Lower leg skin (tissue), 3 donors: ENCODE results near the gene GOLGA8T.
"Not testable (repeated sequence)": the region's sequence is repeated elsewhere in the genome, so short reads cannot be mapped to it uniquely, and the experiment has no call there.

Experiments
- POLR2A ChIP-seq, 2 donors: fragments of 450-650 bp; IDR thresholded peaks; one replicate each; pipeline ENCODE4 v1.6.1; 2016 to 2017; ENCODE audit warnings: antibody characterized with exemption in 2 of 2, mild to moderate bottlenecking in 1 of 2, moderate library complexity in 1 of 2
- TF ChIP-seq, protein P1 (sequence below), 3 donors: fragments of 450-650 bp; IDR thresholded peaks; one replicate each; pipeline ENCODE4 v1.5.1; 2016; ENCODE audit warnings: antibody characterized with exemption in 3 of 3, mild to moderate bottlenecking in 3 of 3, moderate library complexity in 2 of 3

DNA sequence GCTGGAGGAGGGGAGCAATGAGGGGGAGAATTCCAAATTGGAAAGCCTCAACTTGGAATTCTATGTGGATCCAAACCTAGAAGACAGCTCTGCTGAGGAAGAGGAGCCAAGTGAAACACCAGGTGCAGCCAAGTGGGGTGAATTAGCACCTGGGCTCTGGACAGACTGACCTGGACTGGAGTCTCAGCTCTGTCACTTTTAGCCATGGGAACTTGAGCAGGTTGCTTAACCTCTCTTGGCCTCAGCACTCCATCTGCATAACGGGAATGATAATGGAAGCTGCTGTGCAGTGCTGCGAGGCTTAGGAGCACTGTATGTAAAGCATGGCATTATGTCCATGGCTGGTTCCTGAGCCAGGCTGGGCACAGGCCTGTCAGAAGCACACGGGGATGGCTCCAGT, 41.8 kb downstream of the GOLGA8T start:
- TF ChIP-seq, protein P1, sequence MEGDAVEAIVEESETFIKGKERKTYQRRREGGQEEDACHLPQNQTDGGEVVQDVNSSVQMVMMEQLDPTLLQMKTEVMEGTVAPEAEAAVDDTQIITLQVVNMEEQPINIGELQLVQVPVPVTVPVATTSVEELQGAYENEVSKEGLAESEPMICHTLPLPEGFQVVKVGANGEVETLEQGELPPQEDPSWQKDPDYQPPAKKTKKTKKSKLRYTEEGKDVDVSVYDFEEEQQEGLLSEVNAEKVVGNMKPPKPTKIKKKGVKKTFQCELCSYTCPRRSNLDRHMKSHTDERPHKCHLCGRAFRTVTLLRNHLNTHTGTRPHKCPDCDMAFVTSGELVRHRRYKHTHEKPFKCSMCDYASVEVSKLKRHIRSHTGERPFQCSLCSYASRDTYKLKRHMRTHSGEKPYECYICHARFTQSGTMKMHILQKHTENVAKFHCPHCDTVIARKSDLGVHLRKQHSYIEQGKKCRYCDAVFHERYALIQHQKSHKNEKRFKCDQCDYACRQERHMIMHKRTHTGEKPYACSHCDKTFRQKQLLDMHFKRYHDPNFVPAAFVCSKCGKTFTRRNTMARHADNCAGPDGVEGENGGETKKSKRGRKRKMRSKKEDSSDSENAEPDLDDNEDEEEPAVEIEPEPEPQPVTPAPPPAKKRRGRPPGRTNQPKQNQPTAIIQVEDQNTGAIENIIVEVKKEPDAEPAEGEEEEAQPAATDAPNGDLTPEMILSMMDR (IDR thresholded peaks at IDR 0.05), result not testable (repeated sequence)
- not testable (repeated sequence) for TF ChIP-seq POLR2A (IDR thresholded peaks at IDR 0.05)
